AG08396 (cell line): ENCODE data around the gene GGTLC2.

Experiments used
- DNase-seq: peaks from one replicate; pipeline ENCODE4 v3.0.0; 2012; ENCODE audit warnings: low spot score, mixed read lengths

GGTLC2 gene

DNA sequence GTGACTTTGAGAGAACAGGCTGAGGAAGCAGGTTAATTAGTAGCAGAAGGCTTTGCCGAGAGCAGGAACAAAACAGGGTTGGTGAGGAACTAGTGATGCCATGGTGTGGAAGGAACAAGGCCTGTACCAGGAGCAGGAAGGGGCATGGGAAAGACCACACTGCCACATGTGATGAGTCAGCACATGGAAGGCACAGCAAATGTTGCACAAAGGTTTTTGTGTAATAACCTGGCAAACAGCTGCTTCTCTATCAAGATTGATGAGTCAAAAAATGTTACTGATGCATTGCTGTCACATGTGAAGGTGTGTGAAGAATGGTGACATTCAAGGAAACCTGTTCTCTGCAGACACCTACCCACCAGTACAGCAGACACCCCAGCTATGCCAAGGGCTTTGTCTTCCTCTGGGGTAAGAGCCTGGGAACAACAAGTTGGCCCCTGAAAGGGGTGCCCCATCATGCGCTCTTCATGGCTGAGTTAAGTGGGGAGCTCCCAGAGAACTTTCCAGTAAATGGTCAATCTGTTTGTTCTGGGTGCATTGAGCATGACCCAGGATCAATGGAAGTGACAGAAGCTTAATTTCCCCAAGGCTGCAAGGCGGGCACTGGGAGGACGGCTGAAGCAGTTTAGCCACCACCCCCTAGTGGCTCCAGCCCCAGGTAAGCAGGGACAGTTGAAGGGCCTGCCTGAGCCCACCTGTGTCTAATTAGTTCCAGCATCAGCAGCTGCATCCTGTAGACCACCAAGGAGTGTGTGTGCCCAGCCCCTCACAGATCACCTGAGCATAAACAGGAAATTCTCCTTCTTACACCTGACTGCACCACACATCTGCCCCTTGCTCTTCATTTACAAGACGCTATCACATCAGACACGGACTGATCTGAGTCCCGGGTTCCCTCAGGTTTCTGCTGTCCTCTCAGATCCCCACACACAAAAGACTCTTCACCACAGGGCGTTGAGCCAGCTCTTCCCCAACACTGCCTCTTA, 47.6 kb downstream of the GGTLC2 start:
- DNase-seq = no peak

GRCh38 chr22:22692707-22693530, 48.5 kb downstream of the GGTLC2 start:
- peak; percentile 12 for DNase-seq

- DNase-seq = no peak
Measured at GRCh38 chr22:22693531-22693884, 49.1 kb downstream of the GGTLC2 start.

GRCh38 chr22:22694106-22694505, 49.7 kb downstream of the GGTLC2 start:
- no peak for DNase-seq

GRCh38 chr22:22696104-22696503, 51.7 kb downstream of the GGTLC2 start:
- DNase-seq = no peak
